ENCODE data around the gene KCTD1. TPM values are rescaled to one million over a fixed set of nuclear protein-coding genes. Genes with fewer than 3 reads are reported as not detected.

The KCTD1 gene
- total RNA-seq: 3.7 TPM

GRCh38 chr18:26548415-26549262, at the start of gene KCTD1:
Gene KCTD1, minus strand, starts transcription at chr18:26548553. Its CDS starts 17 bp downstream, at chr18:26548536.
- Histone ChIP-seq H3K27me3 (ENCODE audit: control insufficient read depth in 3 of 3, insufficient read depth in 3 of 3, low read length in 3 of 3) (peaks cover 4 to 20% (median 15%) of the 10 kb centered on the region in 3 donors), H3K4me1 (ENCODE audit: control insufficient read depth in 3 of 3, insufficient read depth in 3 of 3, low read length in 3 of 3) (peaks cover 23 to 47% (median 28%) of the 10 kb centered on the region in 3 donors), H3K4me3 (ENCODE audit: low read length in 3 of 3) (peak within 1 kb of the TSS; percentile 75 to 82 (median 82)), H3K27ac (ENCODE audit: low read depth, low read length) (peak within 1 kb of the TSS; percentile 36), H3K9me3 (ENCODE audit: control insufficient read depth in 3 of 3, low read length in 3 of 3) (no peaks in the 10 kb centered on the region), H3K36me3 (ENCODE audit: control insufficient read depth in 3 of 3, insufficient read depth in 3 of 3, low read length in 3 of 3) (peaks cover 0 to 3% (median 0%) of the 10 kb centered on the region in 3 donors), H3K9ac (ENCODE audit: low read depth in 1 of 3, low read length in 3 of 3) (peak within 1 kb of the TSS; percentile 51 to 80 (median 64))

- no peaks in the 10 kb centered on the region for H3K27me3 ChIP-seq (ENCODE audit: control insufficient read depth in 3 of 3, insufficient read depth in 3 of 3, low read length in 3 of 3)
- H3K4me3 ChIP-seq (ENCODE audit: low read length in 3 of 3): no peak overlapping the region
- no peak overlapping the region for H3K9ac ChIP-seq (ENCODE audit: low read depth in 1 of 3, low read length in 3 of 3)
- no peak overlapping the region for H3K27ac ChIP-seq (ENCODE audit: low read depth, low read length)
- no peaks in the 10 kb centered on the region for H3K36me3 ChIP-seq (ENCODE audit: control insufficient read depth in 3 of 3, insufficient read depth in 3 of 3, low read length in 3 of 3)
- no peaks in the 10 kb centered on the region for H3K9me3 ChIP-seq (ENCODE audit: control insufficient read depth in 3 of 3, low read length in 3 of 3)
- H3K4me1 ChIP-seq (ENCODE audit: control insufficient read depth in 3 of 3, insufficient read depth in 3 of 3, low read length in 3 of 3): no peaks in the 10 kb centered on the region
These were observed 45.3 kb upstream of the KCTD1 start for GRCh38 chr18:26593365-26594320.

- H3K9me3 ChIP-seq (ENCODE audit: control insufficient read depth in 3 of 3, low read length in 3 of 3): no peaks in the 10 kb centered on the region
- H3K4me3 ChIP-seq (ENCODE audit: low read length in 3 of 3): no peak overlapping the region
- no peaks in the 10 kb centered on the region for H3K36me3 ChIP-seq (ENCODE audit: control insufficient read depth in 3 of 3, insufficient read depth in 3 of 3, low read length in 3 of 3)
- H3K9ac ChIP-seq (ENCODE audit: low read depth in 1 of 3, low read length in 3 of 3): no peak overlapping the region
- no peak overlapping the region for H3K27ac ChIP-seq (ENCODE audit: low read depth, low read length)
- H3K27me3 ChIP-seq (ENCODE audit: control insufficient read depth in 3 of 3, insufficient read depth in 3 of 3, low read length in 3 of 3): peaks cover 0 to 6% (median 0%) of the 10 kb centered on the region in 3 donors
- no peaks in the 10 kb centered on the region for H3K4me1 ChIP-seq (ENCODE audit: control insufficient read depth in 3 of 3, insufficient read depth in 3 of 3, low read length in 3 of 3)
These were observed 36.4 kb upstream of the KCTD1 start for GRCh38 chr18:26584745-26585144.

GRCh38 chr18:26579941-26580618, 31.7 kb upstream of the KCTD1 start:
- Histone ChIP-seq H3K4me1 (ENCODE audit: control insufficient read depth in 3 of 3, insufficient read depth in 3 of 3, low read length in 3 of 3) (peaks cover 2 to 7% (median 6%) of the 10 kb centered on the region in 3 donors), H3K27ac (ENCODE audit: low read depth, low read length) (no peak overlapping the region), H3K9ac (ENCODE audit: low read depth in 1 of 3, low read length in 3 of 3) (no peak overlapping the region), H3K9me3 (ENCODE audit: control insufficient read depth in 3 of 3, low read length in 3 of 3) (no peaks in the 10 kb centered on the region), H3K36me3 (ENCODE audit: control insufficient read depth in 3 of 3, insufficient read depth in 3 of 3, low read length in 3 of 3) (no peaks in the 10 kb centered on the region), H3K4me3 (ENCODE audit: low read length in 3 of 3) (no peak overlapping the region), H3K27me3 (ENCODE audit: control insufficient read depth in 3 of 3, insufficient read depth in 3 of 3, low read length in 3 of 3) (peaks cover 0 to 12% (median 4%) of the 10 kb centered on the region in 3 donors)

GRCh38 chr18:26575865-26576217, 27.5 kb upstream of the KCTD1 start:
- H3K4me3 ChIP-seq (ENCODE audit: low read length in 3 of 3): peak overlapping the region in 2 of 3 donors; percentile 74 to 75

GRCh38 chr18:26574958-26575864, 26.9 kb upstream of the KCTD1 start:
- H3K4me1 ChIP-seq (ENCODE audit: control insufficient read depth in 3 of 3, insufficient read depth in 3 of 3, low read length in 3 of 3): peaks cover 5 to 8% (median 6%) of the 10 kb centered on the region in 3 donors
- H3K9me3 ChIP-seq (ENCODE audit: control insufficient read depth in 3 of 3, low read length in 3 of 3): no peaks in the 10 kb centered on the region
- no peaks in the 10 kb centered on the region for H3K36me3 ChIP-seq (ENCODE audit: control insufficient read depth in 3 of 3, insufficient read depth in 3 of 3, low read length in 3 of 3)
- peaks cover 0 to 10% (median 4%) of the 10 kb centered on the region in 3 donors for H3K27me3 ChIP-seq (ENCODE audit: control insufficient read depth in 3 of 3, insufficient read depth in 3 of 3, low read length in 3 of 3)
- H3K9ac ChIP-seq (ENCODE audit: low read depth in 1 of 3, low read length in 3 of 3): peak overlapping the region; percentile 58 to 73 (median 62)
- H3K27ac ChIP-seq (ENCODE audit: low read depth, low read length): no peak overlapping the region
- peak overlapping the region; percentile 74 to 76 (median 75) for H3K4me3 ChIP-seq (ENCODE audit: low read length in 3 of 3)

More at GRCh38 chr18:26575865-26576217, 27.5 kb upstream of the KCTD1 start:
- H3K27me3 ChIP-seq (ENCODE audit: control insufficient read depth in 3 of 3, insufficient read depth in 3 of 3, low read length in 3 of 3): peaks cover 0 to 10% (median 4%) of the 10 kb centered on the region in 3 donors
- peak overlapping the region in 2 of 3 donors; percentile 62 to 73 for H3K9ac ChIP-seq (ENCODE audit: low read depth in 1 of 3, low read length in 3 of 3)
- H3K36me3 ChIP-seq (ENCODE audit: control insufficient read depth in 3 of 3, insufficient read depth in 3 of 3, low read length in 3 of 3): no peaks in the 10 kb centered on the region
- H3K4me1 ChIP-seq (ENCODE audit: control insufficient read depth in 3 of 3, insufficient read depth in 3 of 3, low read length in 3 of 3): peaks cover 5 to 8% (median 6%) of the 10 kb centered on the region in 3 donors
- no peaks in the 10 kb centered on the region for H3K9me3 ChIP-seq (ENCODE audit: control insufficient read depth in 3 of 3, low read length in 3 of 3)
- H3K27ac ChIP-seq (ENCODE audit: low read depth, low read length): no peak overlapping the region

- no peak overlapping the region for H3K4me3 ChIP-seq (ENCODE audit: low read length in 3 of 3)
- no peak overlapping the region for H3K27ac ChIP-seq (ENCODE audit: low read depth, low read length)
- no peaks in the 10 kb centered on the region for H3K36me3 ChIP-seq (ENCODE audit: control insufficient read depth in 3 of 3, insufficient read depth in 3 of 3, low read length in 3 of 3)
- H3K27me3 ChIP-seq (ENCODE audit: control insufficient read depth in 3 of 3, insufficient read depth in 3 of 3, low read length in 3 of 3): no peaks in the 10 kb centered on the region
- no peaks in the 10 kb centered on the region for H3K9me3 ChIP-seq (ENCODE audit: control insufficient read depth in 3 of 3, low read length in 3 of 3)
- no peak overlapping the region for H3K9ac ChIP-seq (ENCODE audit: low read depth in 1 of 3, low read length in 3 of 3)
- H3K4me1 ChIP-seq (ENCODE audit: control insufficient read depth in 3 of 3, insufficient read depth in 3 of 3, low read length in 3 of 3): no peaks in the 10 kb centered on the region
These were observed 20.7 kb upstream of the KCTD1 start for GRCh38 chr18:26568926-26569665.

GRCh38 chr18:26568513-26568912, 20.2 kb upstream of the KCTD1 start:
- H3K4me3 ChIP-seq (ENCODE audit: low read length in 3 of 3): no peak overlapping the region
- H3K27ac ChIP-seq (ENCODE audit: low read depth, low read length): no peak overlapping the region
- no peaks in the 10 kb centered on the region for H3K4me1 ChIP-seq (ENCODE audit: control insufficient read depth in 3 of 3, insufficient read depth in 3 of 3, low read length in 3 of 3)
- H3K9ac ChIP-seq (ENCODE audit: low read depth in 1 of 3, low read length in 3 of 3): no peak overlapping the region
- no peaks in the 10 kb centered on the region for H3K9me3 ChIP-seq (ENCODE audit: control insufficient read depth in 3 of 3, low read length in 3 of 3)
- no peaks in the 10 kb centered on the region for H3K36me3 ChIP-seq (ENCODE audit: control insufficient read depth in 3 of 3, insufficient read depth in 3 of 3, low read length in 3 of 3)
- no peaks in the 10 kb centered on the region for H3K27me3 ChIP-seq (ENCODE audit: control insufficient read depth in 3 of 3, insufficient read depth in 3 of 3, low read length in 3 of 3)

Measured in skeletal muscle tissue (tissue), 4 donors.